GM12892 (cell line): ENCODE results near the gene CXCL12.

Experiments
- POLR2A ChIP-seq: IDR thresholded peaks from 2 replicates; pipeline ENCODE4 v1.6.1; 2011; ENCODE audit warnings: low read depth, low read length, control low read depth
- POLR2AphosphoS5 ChIP-seq: IDR thresholded peaks from 2 replicates; pipeline ENCODE4 v1.6.1; 2011; ENCODE audit warnings: low read depth, low read length, control low read depth
- TAF1 ChIP-seq: IDR thresholded peaks from 2 replicates; pipeline ENCODE4 v1.6.1; 2011; ENCODE audit warnings: low read depth, mild to moderate bottlenecking, control low read depth, low read length, borderline replicate concordance

DNA sequence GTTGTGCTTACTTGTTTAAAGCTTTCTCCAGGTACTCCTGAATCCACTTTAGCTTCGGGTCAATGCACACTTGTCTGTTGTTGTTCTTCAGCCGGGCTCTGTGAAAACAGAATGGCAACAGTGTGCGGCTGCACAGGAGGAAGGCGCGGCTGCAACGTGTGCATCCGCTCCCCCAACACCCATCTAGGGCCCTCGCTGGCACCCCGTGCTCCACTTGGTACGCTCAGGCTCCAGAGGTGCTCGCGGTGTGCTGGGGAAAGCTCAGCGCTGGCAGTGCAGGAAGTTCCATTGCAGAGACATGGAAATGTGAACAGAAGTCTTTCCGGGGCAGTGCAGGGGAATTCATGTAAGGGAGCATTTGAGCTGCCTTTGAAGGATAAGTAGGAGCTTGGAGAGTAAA, 6.3 kb downstream of the CXCL12 start:
- TF ChIP-seq POLR2A = no peak
- TF ChIP-seq POLR2AphosphoS5 = no peak
- TF ChIP-seq TAF1 = no peak
